HG02970 (cell line): Measurements from ENCODE around the gene ST7L.
A peak's percentile ranks its signal among the peaks of the same experiment; 100 is the strongest.
"Not testable (repeated sequence)": the region's sequence is repeated elsewhere in the genome, so short reads cannot be mapped to it uniquely, and the experiment has no call there.

Source experiments
- ATAC-seq: cut with Tn5 transposase; IDR thresholded peaks from one replicate; pipeline ENCODE4 v1.9.1; 2021; ENCODE audit warnings: mild to moderate bottlenecking, moderate library complexity, moderate number of reproducible peaks; ENCODE audit not compliant: unreplicated experiment, low FRiP score

The ST7L gene

GRCh38 chr1:112618721-112619517, at the start of gene ST7L:
TSS of gene ST7L (minus strand) at chr1:112619141. CDS start at chr1:112619113, 28 bp downstream.
- ATAC-seq = peak; percentile 18

GRCh38 chr1:112666946-112667345, 48.0 kb upstream of the ST7L start:
- no peak for ATAC-seq

- ATAC-seq = no peak
Observed at GRCh38 chr1:112665857-112666256, 46.9 kb upstream of the ST7L start.

GRCh38 chr1:112651205-112651604, 32.3 kb upstream of the ST7L start:
- no peak for ATAC-seq

GRCh38 chr1:112646225-112646624, 27.3 kb upstream of the ST7L start:
- no peak for ATAC-seq

- ATAC-seq = no peak
Observed at GRCh38 chr1:112643080-112643479, 24.1 kb upstream of the ST7L start.

GRCh38 chr1:112640437-112640836, 21.5 kb upstream of the ST7L start:
- ATAC-seq = not testable (repeated sequence)

- ATAC-seq = no peak
Observed at GRCh38 chr1:112638110-112638428, 19.1 kb upstream of the ST7L start.

- ATAC-seq = no peak
Observed at GRCh38 chr1:112637254-112638109, 18.5 kb upstream of the ST7L start.

GRCh38 chr1:112636597-112637253, 17.8 kb upstream of the ST7L start:
- ATAC-seq = no peak

- no peak for ATAC-seq
Observed at GRCh38 chr1:112636056-112636455, 17.1 kb upstream of the ST7L start.

- ATAC-seq = no peak
Observed at GRCh38 chr1:112634367-112634766, 15.4 kb upstream of the ST7L start.

- ATAC-seq = no peak
Observed at GRCh38 chr1:112633628-112634027, 14.7 kb upstream of the ST7L start.

- ATAC-seq = no peak
Observed at GRCh38 chr1:112629256-112629655, 10.3 kb upstream of the ST7L start.

- no peak for ATAC-seq
Observed at GRCh38 chr1:112628516-112628915, 9.6 kb upstream of the ST7L start.

GRCh38 chr1:112626887-112627286, 7.9 kb upstream of the ST7L start:
- ATAC-seq = no peak

- no peak for ATAC-seq
Observed at GRCh38 chr1:112626193-112626592, 7.3 kb upstream of the ST7L start.

- no peak for ATAC-seq
Observed at GRCh38 chr1:112625696-112626095, 6.8 kb upstream of the ST7L start.

- not testable (repeated sequence) for ATAC-seq
Observed at GRCh38 chr1:112624493-112624892, 5.6 kb upstream of the ST7L start.

GRCh38 chr1:112620377-112620695, 1.4 kb upstream of the ST7L start:
- ATAC-seq = no peak
